ENCODE data around the gene NXPE1.

GRCh38 chr11:114551060-114551459, 8.6 kb downstream of the NXPE1 start:
- TF ChIP-seq CTCF (conservative IDR thresholded peaks at IDR 0.05; ENCODE audit: low read depth in 2 of 2) (no peak), EZH2phosphoT487 (IDR thresholded peaks at IDR 0.05; ENCODE audit: unreplicated experiment) (no peak), POLR2AphosphoS5 (IDR thresholded peaks at IDR 0.05; ENCODE audit: low read depth) (no peak), CREB1 (CRISPR knock-in tag; IDR thresholded peaks at IDR 0.05; ENCODE audit: low read depth) (no peak), EZH2 (IDR thresholded peaks at IDR 0.05; ENCODE audit: low read depth, unreplicated experiment) (no peak), REST (IDR thresholded peaks at IDR 0.05; ENCODE audit: unreplicated experiment) (no peak), ZNF331 (CRISPR knock-in tag; IDR thresholded peaks at IDR 0.05; ENCODE audit: low read depth) (no peak), ZNF462 (CRISPR knock-in tag; IDR thresholded peaks at IDR 0.05) (no peak)

Data from GM23338 (cell line).